ENCODE measurements around the gene ILKAP.

ILKAP gene

DNA sequence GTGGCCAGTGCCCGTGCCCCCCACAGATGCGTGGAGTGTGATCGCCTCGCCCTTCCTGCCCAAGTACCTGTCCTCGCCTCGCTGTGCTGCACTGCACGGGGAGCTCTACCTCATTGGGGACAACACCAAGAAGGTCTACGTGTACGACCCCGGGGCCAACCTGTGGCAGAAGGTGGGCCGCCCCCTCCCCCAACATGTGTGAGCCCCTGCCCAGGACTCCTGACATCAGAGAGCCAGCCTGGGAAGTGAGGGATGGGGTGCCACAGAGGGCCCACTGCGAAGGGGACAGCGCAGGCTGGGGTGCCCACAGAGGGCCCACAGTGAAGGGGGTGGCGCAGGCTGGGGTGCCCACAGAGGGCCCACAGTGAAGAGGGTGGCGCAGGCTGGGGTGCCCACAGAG is 54.5 kb downstream of the ILKAP start:
- TF ChIP-seq, protein P1, sequence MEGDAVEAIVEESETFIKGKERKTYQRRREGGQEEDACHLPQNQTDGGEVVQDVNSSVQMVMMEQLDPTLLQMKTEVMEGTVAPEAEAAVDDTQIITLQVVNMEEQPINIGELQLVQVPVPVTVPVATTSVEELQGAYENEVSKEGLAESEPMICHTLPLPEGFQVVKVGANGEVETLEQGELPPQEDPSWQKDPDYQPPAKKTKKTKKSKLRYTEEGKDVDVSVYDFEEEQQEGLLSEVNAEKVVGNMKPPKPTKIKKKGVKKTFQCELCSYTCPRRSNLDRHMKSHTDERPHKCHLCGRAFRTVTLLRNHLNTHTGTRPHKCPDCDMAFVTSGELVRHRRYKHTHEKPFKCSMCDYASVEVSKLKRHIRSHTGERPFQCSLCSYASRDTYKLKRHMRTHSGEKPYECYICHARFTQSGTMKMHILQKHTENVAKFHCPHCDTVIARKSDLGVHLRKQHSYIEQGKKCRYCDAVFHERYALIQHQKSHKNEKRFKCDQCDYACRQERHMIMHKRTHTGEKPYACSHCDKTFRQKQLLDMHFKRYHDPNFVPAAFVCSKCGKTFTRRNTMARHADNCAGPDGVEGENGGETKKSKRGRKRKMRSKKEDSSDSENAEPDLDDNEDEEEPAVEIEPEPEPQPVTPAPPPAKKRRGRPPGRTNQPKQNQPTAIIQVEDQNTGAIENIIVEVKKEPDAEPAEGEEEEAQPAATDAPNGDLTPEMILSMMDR (IDR thresholded peaks at IDR 0.05; ENCODE audit: low read depth, low read length) = no peak

DNA sequence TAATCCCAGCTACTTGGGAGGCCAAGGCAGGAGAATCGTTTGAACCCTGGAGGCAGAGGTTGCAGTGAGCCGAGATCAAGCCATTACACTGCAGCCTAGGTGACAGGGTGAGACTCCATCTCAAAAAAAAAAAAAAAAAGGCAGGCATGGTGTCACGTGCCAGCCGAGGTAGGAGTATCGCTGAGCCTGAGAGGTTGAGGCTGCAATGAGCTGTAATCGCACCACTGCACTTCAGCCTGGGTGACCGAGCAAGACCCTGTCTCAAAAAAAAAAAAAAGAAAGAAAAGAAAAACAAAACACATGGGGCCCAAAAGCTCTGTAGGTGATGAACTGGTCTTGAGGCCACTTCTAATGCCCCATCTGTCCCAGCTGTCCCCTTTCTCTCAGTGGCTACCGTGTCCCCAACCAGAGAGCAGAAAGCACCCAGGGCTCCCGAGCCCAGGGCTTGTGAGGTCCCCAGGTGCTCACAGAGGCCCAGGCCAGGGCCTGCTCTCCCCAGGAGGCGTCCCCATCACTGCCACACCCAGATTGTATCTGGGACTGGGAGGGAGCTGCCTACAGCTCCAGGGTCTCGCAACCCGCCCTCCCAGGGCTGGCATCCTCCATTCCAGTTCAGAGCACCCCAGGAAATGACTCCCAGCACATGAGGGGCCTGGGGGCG is 56.5 kb downstream of the ILKAP start:
- TF ChIP-seq, protein P1 (IDR thresholded peaks at IDR 0.05; ENCODE audit: low read depth, low read length) = no peak

More for the DNA sequence above, 54.5 kb downstream of the ILKAP start:
- no peak overlapping the region for H3K4me3 ChIP-seq (ENCODE audit: low read depth, low read length)

DNA sequence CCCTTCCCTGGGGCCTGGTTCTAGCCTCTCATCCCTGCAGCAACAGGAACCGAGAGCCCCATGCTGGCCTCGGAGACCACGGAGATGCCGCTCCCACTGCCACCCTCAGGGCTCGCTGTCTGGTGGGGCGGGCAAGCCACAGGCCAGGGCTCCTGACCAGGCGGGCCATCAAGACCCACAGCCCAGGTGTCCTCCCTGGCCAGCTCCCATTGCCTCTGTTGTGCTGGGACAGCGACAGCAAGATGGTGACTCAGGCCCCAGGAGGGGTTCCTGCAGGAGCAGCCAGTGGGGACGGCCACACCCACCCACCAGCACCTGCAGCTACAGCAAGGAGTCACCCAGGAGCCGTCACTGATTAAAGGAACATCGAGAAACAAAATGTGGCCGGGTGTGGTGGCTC is 57.6 kb downstream of the ILKAP start:
- TF ChIP-seq, protein P1 (IDR thresholded peaks at IDR 0.05; ENCODE audit: low read depth, low read length) = no peak
- H3K4me3 ChIP-seq (ENCODE audit: low read depth, low read length) = no peak overlapping the region

More for the DNA sequence above, 56.5 kb downstream of the ILKAP start:
- H3K4me3 ChIP-seq (ENCODE audit: low read depth, low read length) = no peak overlapping the region

DNA sequence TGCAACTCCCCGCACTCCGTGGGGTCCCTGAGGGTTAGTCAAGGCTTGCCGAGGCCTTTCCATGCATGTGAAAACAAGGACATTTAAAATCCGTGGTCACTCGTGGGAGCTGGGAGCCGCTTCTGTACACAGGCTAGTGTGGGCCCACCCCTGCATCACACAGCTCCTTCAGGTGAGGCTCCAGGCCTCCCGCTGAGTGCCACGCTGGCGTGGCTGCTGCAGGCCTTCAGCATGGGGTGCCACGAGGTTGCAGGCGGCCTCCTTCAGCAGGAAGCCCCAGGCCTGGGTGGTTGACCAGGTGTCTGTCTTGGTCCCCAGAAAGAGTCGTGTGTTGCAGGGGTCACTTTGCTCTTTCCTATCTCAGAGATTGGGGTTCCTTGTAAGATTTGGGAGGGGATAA is 58.4 kb downstream of the ILKAP start:
- TF ChIP-seq, protein P1 (IDR thresholded peaks at IDR 0.05; ENCODE audit: low read depth, low read length) = no peak
- H3K4me3 ChIP-seq (ENCODE audit: low read depth, low read length) = no peak overlapping the region

DNA sequence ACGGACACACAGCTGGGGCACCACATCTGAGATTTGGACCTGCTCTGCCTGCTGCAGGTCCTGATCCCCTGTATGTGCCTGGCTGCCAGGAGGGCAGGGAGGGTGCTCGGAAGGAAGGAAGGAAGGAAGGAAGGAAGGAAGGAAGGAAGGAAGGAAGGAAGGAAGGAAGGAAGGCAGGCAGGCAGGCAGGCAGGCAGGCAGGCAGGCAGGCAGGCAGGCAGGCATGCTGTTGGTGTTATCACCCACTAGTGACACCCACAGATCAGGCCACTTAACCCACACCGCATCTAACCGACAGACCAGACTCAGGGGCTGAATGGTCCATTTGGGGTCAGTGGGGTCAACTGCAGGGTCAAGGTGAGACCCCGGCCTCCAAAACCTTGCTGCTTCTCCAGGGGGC is 59.2 kb downstream of the ILKAP start:
- TF ChIP-seq, protein P1 (IDR thresholded peaks at IDR 0.05; ENCODE audit: low read depth, low read length) = no peak

DNA sequence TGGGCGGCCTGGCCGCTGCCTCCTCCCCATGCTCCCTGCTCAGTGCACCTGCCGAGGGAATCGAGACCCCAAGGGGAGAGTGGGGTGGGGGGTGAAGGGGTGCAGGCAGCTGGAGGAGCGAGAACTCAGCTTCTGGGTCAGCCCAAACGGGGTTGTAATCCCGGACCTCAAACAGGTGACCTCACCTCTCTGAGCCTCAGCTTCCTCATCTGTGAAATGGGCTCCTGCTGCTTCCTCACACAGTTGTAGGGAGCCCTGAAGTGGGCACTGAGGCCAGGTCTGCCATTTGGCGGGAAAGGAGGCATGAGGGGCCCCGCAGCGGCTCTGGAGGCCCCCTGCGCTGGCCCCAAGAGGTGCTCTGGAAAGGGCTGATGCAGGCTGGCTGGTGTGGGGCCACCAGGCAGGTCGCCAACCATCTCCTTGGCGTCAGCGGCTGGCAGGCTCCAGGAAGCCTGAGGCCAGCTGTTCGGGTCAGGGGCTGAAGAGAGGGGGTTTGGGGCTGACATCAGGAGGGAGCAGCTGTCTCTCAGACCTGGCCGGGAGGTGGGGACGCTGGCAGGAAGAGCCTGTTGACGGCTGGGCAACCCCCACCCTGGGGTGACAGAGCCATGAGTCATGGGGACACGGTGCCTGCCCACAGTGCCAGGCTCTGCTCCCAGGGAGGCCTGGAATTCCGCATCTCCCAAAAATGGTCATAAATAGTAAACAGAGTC is 60.1 kb downstream of the ILKAP start:
- H3K4me3 ChIP-seq (ENCODE audit: low read depth, low read length) = no peak overlapping the region
- TF ChIP-seq, protein P1 (IDR thresholded peaks at IDR 0.05; ENCODE audit: low read depth, low read length) = no peak

More for the DNA sequence above, 59.2 kb downstream of the ILKAP start:
- H3K4me3 ChIP-seq (ENCODE audit: low read depth, low read length) = no peak overlapping the region

Measured in WI38 (cell line).